ENCODE measurements around the gene MAPK8IP3.

Gene MAPK8IP3

DNA sequence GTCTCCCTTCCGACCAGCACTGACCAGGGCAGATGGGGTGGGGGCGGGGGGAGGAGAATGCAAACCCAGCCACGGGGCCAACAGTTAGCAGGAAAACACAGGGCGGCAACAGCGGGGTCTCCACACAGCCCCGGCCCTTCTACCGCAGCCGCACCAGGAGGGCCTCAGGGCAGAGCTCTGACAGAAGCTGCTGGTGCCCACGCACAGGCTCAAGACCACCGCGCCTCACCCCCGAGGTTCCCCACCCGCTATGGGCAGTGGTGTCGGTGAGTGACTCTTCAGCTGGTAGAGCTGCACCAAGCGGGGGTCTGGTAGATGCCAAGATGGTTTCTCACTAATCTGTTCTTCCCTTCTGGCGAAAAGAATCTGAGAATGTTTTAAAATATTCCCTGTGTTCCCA, 104.5 kb downstream of the MAPK8IP3 start:
- Histone ChIP-seq H3K27ac (ENCODE audit: low read length) (no peak overlapping the region), H3K9me3 (ENCODE audit: control insufficient read depth in 1 of 2, low read length in 2 of 2) (no peaks in the 10 kb centered on the region), H3K4me1 (ENCODE audit: control insufficient read depth in 1 of 2, insufficient read depth in 2 of 2, low read length in 2 of 2) (no peaks in the 10 kb centered on the region), H3K27me3 (ENCODE audit: low read depth, low read length) (no peaks in the 10 kb centered on the region), H3K36me3 (ENCODE audit: control insufficient read depth in 1 of 2, insufficient read depth in 2 of 2, low read length in 2 of 2) (peaks cover 20 to 46% of the 10 kb centered on the region in 2 donors), H3K4me3 (ENCODE audit: low read depth in 1 of 2, low read length in 2 of 2) (no peak overlapping the region)

DNA sequence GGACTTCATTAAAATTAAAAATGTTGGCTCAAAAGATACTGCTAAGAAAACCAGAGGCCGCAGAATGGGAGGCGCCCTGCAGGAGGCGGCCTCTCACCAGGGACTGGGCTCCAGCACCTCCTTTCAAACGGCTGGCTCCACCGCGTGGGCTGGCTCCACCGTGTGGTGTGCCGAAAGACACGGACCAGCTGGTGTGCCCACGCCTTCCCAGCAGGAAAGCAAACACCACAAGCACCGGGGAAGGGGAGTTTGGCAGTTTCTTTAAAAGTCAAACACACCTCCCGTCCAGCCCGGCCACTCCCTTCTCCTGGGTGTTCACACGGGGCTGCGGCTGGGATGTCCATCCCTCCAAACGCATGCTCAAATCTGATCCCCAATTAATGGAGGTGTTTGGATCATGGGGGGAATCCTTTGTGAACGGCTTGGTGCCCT, 106.8 kb downstream of the MAPK8IP3 start:
- no peaks in the 10 kb centered on the region for H3K9me3 ChIP-seq (ENCODE audit: control insufficient read depth in 1 of 2, low read length in 2 of 2)
- no peaks in the 10 kb centered on the region for H3K4me1 ChIP-seq (ENCODE audit: control insufficient read depth in 1 of 2, insufficient read depth in 2 of 2, low read length in 2 of 2)
- H3K4me3 ChIP-seq (ENCODE audit: low read depth in 1 of 2, low read length in 2 of 2), result no peak overlapping the region
- H3K27me3 ChIP-seq (ENCODE audit: low read depth, low read length), result no peaks in the 10 kb centered on the region
- H3K27ac ChIP-seq (ENCODE audit: low read length), result no peak overlapping the region
- peaks cover 22 to 54% of the 10 kb centered on the region in 2 donors for H3K36me3 ChIP-seq (ENCODE audit: control insufficient read depth in 1 of 2, insufficient read depth in 2 of 2, low read length in 2 of 2)

DNA sequence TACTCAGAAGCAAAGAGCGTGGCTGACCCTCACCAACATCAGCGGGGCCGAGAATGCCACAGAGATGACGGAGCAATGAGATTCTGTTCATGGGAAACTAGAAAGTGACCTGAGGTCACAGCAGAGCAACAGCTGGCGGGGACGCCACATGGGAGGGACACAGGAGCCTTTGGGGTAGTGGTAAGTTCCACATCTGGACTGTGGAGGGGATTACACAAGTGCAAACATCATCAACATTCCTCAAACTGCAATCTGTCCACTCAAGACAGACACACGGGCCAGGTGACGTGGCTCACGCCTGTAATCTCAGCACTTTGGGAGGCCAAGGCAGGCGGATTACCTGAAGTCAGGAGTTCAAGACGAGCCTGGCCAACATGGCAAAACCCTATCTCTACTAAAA, 109.5 kb downstream of the MAPK8IP3 start:
- Histone ChIP-seq H3K9me3 (ENCODE audit: control insufficient read depth in 1 of 2, low read length in 2 of 2) (no peaks in the 10 kb centered on the region), H3K4me3 (ENCODE audit: low read depth in 1 of 2, low read length in 2 of 2) (no peak overlapping the region), H3K36me3 (ENCODE audit: control insufficient read depth in 1 of 2, insufficient read depth in 2 of 2, low read length in 2 of 2) (peaks cover 17 to 57% of the 10 kb centered on the region in 2 donors), H3K27ac (ENCODE audit: low read length) (no peak overlapping the region), H3K27me3 (ENCODE audit: low read depth, low read length) (no peaks in the 10 kb centered on the region), H3K4me1 (ENCODE audit: control insufficient read depth in 1 of 2, insufficient read depth in 2 of 2, low read length in 2 of 2) (no peaks in the 10 kb centered on the region)

DNA sequence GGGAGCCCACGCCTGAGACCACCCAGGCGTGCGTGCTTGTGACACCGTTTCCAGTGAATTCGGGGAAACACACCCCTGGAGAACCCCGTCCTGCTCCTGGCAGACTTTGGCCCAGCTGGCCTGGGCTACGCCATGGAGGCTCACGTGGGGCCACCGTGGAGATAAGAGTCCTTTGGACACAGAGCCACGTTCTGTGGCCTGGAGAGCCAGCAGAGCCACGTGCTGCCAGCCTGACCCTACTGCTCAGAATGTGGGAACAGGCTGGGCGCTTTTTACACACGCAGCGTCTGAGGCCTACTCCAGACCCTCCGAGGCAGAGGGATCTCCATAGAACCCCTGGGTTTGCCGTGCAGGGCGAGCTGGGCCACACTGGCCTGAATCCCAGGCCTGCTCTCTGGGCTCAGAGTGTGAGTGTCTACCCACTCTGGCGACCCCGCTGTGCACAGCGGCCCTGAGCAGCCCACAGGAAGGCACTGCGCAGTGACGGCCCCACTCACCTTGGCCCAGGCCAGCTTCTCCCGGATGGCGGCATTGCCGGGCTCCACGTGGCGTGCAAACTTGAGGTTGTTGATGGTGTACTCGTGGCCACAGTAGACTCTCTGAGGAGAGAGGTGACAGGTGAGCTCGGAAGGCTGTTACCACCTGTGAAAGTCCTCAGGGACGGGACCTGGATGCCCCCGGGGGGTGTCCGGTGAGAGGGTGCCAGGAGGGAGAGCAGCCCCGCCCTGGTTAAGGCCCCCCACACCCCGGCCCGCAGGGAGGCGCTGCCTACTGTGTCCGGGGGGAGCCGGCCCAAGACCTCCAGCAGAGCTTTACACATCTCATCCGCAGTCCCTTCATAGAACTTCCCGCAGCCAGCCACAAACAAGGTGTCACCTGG, 110.6 kb downstream of the MAPK8IP3 start:
- Histone ChIP-seq H3K4me1 (ENCODE audit: control insufficient read depth in 1 of 2, insufficient read depth in 2 of 2, low read length in 2 of 2) (no peaks in the 10 kb centered on the region), H3K4me3 (ENCODE audit: low read depth in 1 of 2, low read length in 2 of 2) (no peak overlapping the region), H3K9me3 (ENCODE audit: control insufficient read depth in 1 of 2, low read length in 2 of 2) (no peaks in the 10 kb centered on the region), H3K27ac (ENCODE audit: low read length) (no peak overlapping the region), H3K36me3 (ENCODE audit: control insufficient read depth in 1 of 2, insufficient read depth in 2 of 2, low read length in 2 of 2) (peaks cover 17 to 66% of the 10 kb centered on the region in 2 donors), H3K27me3 (ENCODE audit: low read depth, low read length) (no peaks in the 10 kb centered on the region)

DNA sequence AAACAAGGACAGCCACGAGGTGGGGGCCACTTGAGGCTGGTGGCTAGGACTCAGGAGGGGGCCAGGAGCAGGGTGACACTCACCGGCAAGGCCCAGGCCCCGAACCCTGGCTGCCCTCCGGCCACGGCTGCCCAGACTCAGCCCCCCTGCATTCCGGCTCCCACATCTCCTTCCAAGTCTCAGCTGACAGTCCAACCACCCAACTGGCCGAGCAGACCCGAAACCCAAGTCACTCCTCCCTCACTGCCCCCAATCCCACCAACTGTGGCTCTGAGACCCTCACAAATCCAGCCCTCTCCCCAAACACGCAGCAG, 111.2 kb downstream of the MAPK8IP3 start:
- H3K4me1 ChIP-seq (ENCODE audit: control insufficient read depth in 1 of 2, insufficient read depth in 2 of 2, low read length in 2 of 2), result no peaks in the 10 kb centered on the region
- no peak overlapping the region for H3K27ac ChIP-seq (ENCODE audit: low read length)
- H3K36me3 ChIP-seq (ENCODE audit: control insufficient read depth in 1 of 2, insufficient read depth in 2 of 2, low read length in 2 of 2), result peaks cover 17 to 72% of the 10 kb centered on the region in 2 donors
- H3K27me3 ChIP-seq (ENCODE audit: low read depth, low read length), result no peaks in the 10 kb centered on the region
- H3K9me3 ChIP-seq (ENCODE audit: control insufficient read depth in 1 of 2, low read length in 2 of 2), result no peaks in the 10 kb centered on the region
- H3K4me3 ChIP-seq (ENCODE audit: low read depth in 1 of 2, low read length in 2 of 2), result no peak overlapping the region

DNA sequence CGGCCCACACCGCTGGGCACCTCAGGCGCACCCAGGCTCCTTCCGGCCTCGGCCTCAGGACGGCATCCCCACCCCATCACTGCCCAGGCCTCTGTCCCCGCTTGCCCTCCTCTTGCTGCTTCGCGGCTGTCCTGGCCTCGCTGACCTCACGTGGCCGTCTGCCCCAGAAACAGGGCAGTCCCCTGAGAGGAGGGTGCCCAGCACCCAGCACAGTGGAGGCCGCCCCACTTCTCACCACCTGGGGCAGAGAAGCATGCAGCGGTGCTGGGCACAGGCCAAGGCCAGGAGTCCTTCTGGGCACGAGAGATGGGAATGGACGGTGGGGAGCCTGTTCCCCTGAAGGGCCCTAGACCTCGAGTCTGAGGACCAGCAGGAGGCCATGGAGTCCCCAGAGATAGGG, 111.7 kb downstream of the MAPK8IP3 start:
- Histone ChIP-seq H3K36me3 (ENCODE audit: control insufficient read depth in 1 of 2, insufficient read depth in 2 of 2, low read length in 2 of 2) (peaks cover 21 to 76% of the 10 kb centered on the region in 2 donors), H3K27me3 (ENCODE audit: low read depth, low read length) (no peaks in the 10 kb centered on the region)

DNA sequence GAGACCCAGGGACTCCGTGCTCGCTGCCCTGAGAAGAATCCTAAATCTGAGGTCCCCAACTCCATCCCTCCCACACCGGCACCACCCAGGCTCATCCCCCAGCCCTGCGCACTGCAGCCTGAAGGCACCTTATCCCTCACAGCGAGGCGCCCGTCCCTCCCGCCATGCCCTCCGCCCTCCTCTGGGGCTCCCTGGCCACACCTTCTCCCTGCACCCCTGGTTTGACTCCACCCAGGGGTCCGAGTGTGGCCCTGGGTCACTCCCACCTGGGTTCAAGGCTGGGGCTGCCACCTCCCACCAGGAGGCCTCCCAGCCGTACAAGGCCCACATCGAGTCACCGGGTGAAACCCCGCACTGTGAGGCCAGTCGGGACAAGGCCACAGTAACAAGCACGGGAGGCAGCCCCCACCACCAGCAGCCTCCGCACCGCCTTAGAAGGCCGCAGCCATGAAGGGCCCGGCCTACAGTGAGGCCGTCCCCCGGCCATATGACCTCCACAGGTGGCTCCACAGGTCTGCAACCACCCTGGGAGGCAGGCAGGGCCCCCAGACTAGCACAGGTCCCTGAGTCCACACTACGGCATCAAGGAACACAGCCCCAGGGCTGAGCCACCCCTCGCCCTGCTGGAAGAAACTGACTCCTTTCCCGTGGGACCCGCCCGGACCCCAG, 112.3 kb downstream of the MAPK8IP3 start:
- no peaks in the 10 kb centered on the region for H3K4me1 ChIP-seq (ENCODE audit: control insufficient read depth in 1 of 2, insufficient read depth in 2 of 2, low read length in 2 of 2)
- no peaks in the 10 kb centered on the region for H3K27me3 ChIP-seq (ENCODE audit: low read depth, low read length)
- peaks cover 21 to 78% of the 10 kb centered on the region in 2 donors for H3K36me3 ChIP-seq (ENCODE audit: control insufficient read depth in 1 of 2, insufficient read depth in 2 of 2, low read length in 2 of 2)
- H3K27ac ChIP-seq (ENCODE audit: low read length), result no peak overlapping the region
- H3K9me3 ChIP-seq (ENCODE audit: control insufficient read depth in 1 of 2, low read length in 2 of 2), result no peaks in the 10 kb centered on the region
- no peak overlapping the region for H3K4me3 ChIP-seq (ENCODE audit: low read depth in 1 of 2, low read length in 2 of 2)

More for the DNA sequence above, 111.7 kb downstream of the MAPK8IP3 start:
- no peaks in the 10 kb centered on the region for H3K4me1 ChIP-seq (ENCODE audit: control insufficient read depth in 1 of 2, insufficient read depth in 2 of 2, low read length in 2 of 2)
- H3K4me3 ChIP-seq (ENCODE audit: low read depth in 1 of 2, low read length in 2 of 2), result no peak overlapping the region
- no peak overlapping the region for H3K27ac ChIP-seq (ENCODE audit: low read length)
- H3K9me3 ChIP-seq (ENCODE audit: control insufficient read depth in 1 of 2, low read length in 2 of 2), result no peaks in the 10 kb centered on the region

DNA sequence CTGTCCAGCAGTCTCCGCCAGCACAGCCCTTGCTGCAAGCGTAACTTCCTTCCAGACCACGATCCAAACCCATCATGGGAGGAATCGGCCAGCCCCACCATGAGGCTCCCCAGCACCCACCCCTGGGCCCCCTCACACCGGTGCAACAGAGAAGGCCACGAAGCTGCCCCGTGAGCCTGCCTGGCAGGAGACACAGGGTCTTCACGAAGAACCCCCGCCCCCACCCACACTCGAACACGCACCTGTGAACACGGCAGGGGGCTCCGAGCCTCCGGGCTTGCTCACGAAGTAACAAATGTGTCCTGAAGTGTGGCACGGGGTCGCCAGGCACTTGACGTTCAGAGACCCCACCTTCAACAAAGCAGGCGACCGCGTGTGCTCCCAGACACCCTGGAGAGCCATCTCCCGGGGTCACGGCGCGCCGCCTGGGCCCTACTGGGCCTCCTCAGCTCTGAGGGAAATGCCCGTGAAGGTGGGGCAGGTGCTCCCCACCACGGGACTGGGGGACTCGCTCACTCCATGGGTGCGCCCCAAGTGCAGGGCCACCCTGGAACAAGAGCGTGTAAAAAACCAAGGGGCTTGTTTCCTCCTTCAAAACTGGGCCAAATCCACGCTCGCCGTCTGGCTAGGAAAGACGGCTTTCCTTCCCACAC, 113.0 kb downstream of the MAPK8IP3 start:
- Histone ChIP-seq H3K27ac (ENCODE audit: low read length) (no peak overlapping the region), H3K4me1 (ENCODE audit: control insufficient read depth in 1 of 2, insufficient read depth in 2 of 2, low read length in 2 of 2) (peaks cover 0 to 4% of the 10 kb centered on the region in 2 donors), H3K9me3 (ENCODE audit: control insufficient read depth in 1 of 2, low read length in 2 of 2) (no peaks in the 10 kb centered on the region), H3K36me3 (ENCODE audit: control insufficient read depth in 1 of 2, insufficient read depth in 2 of 2, low read length in 2 of 2) (peaks cover 17 to 74% of the 10 kb centered on the region in 2 donors), H3K27me3 (ENCODE audit: low read depth, low read length) (no peaks in the 10 kb centered on the region), H3K4me3 (ENCODE audit: low read depth in 1 of 2, low read length in 2 of 2) (no peak overlapping the region)

DNA sequence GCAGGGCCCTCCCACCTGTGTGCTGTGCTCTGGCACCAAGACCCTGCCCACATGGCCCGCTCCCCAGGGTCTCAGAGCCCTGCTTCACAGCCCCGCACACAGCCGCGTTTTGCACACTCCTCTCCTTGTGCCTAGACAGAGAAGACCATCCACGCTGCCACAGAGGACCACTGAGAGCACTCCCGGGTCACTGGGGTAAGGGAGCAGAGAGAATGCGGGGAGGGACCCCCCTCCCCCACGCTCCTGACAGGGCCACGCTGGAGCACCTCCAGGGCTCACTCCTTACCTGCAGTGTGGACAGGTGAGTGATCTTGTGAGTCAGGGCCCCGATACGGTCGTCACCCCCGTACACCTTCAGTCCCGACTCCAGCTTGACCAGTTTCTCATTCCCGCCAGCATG, 113.6 kb downstream of the MAPK8IP3 start:
- H3K27ac ChIP-seq (ENCODE audit: low read length), result no peak overlapping the region
- no peak overlapping the region for H3K4me3 ChIP-seq (ENCODE audit: low read depth in 1 of 2, low read length in 2 of 2)
- no peaks in the 10 kb centered on the region for H3K27me3 ChIP-seq (ENCODE audit: low read depth, low read length)
- peaks cover 0 to 10% of the 10 kb centered on the region in 2 donors for H3K4me1 ChIP-seq (ENCODE audit: control insufficient read depth in 1 of 2, insufficient read depth in 2 of 2, low read length in 2 of 2)
- H3K36me3 ChIP-seq (ENCODE audit: control insufficient read depth in 1 of 2, insufficient read depth in 2 of 2, low read length in 2 of 2), result peaks cover 17 to 74% of the 10 kb centered on the region in 2 donors
- H3K9me3 ChIP-seq (ENCODE audit: control insufficient read depth in 1 of 2, low read length in 2 of 2), result no peaks in the 10 kb centered on the region

Measured in muscle layer of duodenum (tissue), 2 donors.